Naive thymus-derived CD8-positive, alpha-beta T cell (primary cell): ENCODE data around the gene PPP5C. TPM values are rescaled to one million over a fixed set of nuclear protein-coding genes. Genes with fewer than 3 reads are reported as not detected.

Experiments
- ATAC-seq, 2 donors: fragments of 150-1000 bp; cut with Tn5 transposase in 1 of 2; sonication (Bioruptor Pico), chemical (Tn5 transposase) in 1 of 2; 1 replicate in 1 of 2; 2 replicates in 1 of 2; pipeline ENCODE4 v1.10.0; 2021; ENCODE audit warnings: mild to moderate bottlenecking in 2 of 2, moderate library complexity in 2 of 2
- POLR2A ChIA-PET: fragments of 350-600 bp; sonication (Branson Sonifier 250); formaldehyde crosslinking; loops from one replicate; lab custom pipeline; 2021; ENCODE audit warnings: antibody characterized with exemption; lab: Charles Lee
- DNase-seq, 10 donors: peaks; one replicate each; pipeline versions ENCODE4 v3.0.0 to v3.0.0-alpha.2; 2020 to 2022
- H3K27ac Mint-ChIP-seq, 10 donors: one replicate each; pipeline ENCODE4 v1.8.0; 2020 to 2022; ENCODE audit warnings: mild to moderate bottlenecking in 10 of 10, mixed read lengths in 10 of 10, moderate library complexity in 4 of 10, inconsistent platforms in 1 of 10
- H3K27me3 Mint-ChIP-seq, 5 donors: one replicate each; pipeline ENCODE4 v1.8.0; 2021 to 2022; ENCODE audit warnings: mixed read lengths in 5 of 5
- H3K36me3 Mint-ChIP-seq, 3 donors: one replicate each; pipeline ENCODE4 v1.8.0; 2020 to 2022; ENCODE audit warnings: mixed read lengths in 3 of 3, mild to moderate bottlenecking in 2 of 3, inconsistent platforms in 1 of 3
- H3K4me1 Mint-ChIP-seq, 4 donors: one replicate each; pipeline ENCODE4 v1.8.0; 2021 to 2022; ENCODE audit warnings: mixed read lengths in 4 of 4
- H3K4me3 Mint-ChIP-seq, 10 donors: one replicate each; pipeline ENCODE4 v1.8.0; 2020 to 2022; ENCODE audit warnings: mild to moderate bottlenecking in 10 of 10, mixed read lengths in 10 of 10, moderate library complexity in 6 of 10, inconsistent platforms in 1 of 10
- H3K9me3 Mint-ChIP-seq, 9 donors: one replicate each; pipeline ENCODE4 v1.8.0; 2020 to 2022; ENCODE audit warnings: mixed read lengths in 9 of 9, mild to moderate bottlenecking in 3 of 9, inconsistent platforms in 1 of 9, moderate library complexity in 1 of 9
- polyA plus RNA-seq, 3 donors: library from polyadenylated mRNA; unstranded; fragments of 300-500 nt; fragmentation: Illumina TruSeq; gene quantifications; one replicate each; pipeline ENCODE4 v1.2.3, GENCODE V29; 2021
- total RNA-seq, 8 experiments: library from RNA in 2 of 8; stranded (reverse) in 2 of 8; gene quantifications; one replicate each; pipeline ENCODE4 v1.2.3 and lab custom pipeline; 2021 to 2026

PPP5C gene
- total and polyA plus RNA-seq, 5 experiments from 2014 or later = 20.8 to 47.7 (median 35.7) TPM

GRCh38 chr19:46340051-46340659 is 6.7 kb upstream of the PPP5C start:
- Mint-ChIP-seq H3K9me3 (no peaks in the 10 kb centered on the region), H3K27me3 (peaks cover 0 to 3% (median 0%) of the 10 kb centered on the region in 5 donors), H3K4me3 (no peak overlapping the region), H3K27ac (peak overlapping the region in 2 of 10 donors; percentile 12 to 60), H3K36me3 (no peaks in the 10 kb centered on the region), H3K4me1 (peaks cover 0 to 4% (median 0%) of the 10 kb centered on the region in 4 donors)
- DNase-seq (no peak), ATAC-seq (no peak)
- POLR2A ChIA-PET = no interaction called here

DNA sequence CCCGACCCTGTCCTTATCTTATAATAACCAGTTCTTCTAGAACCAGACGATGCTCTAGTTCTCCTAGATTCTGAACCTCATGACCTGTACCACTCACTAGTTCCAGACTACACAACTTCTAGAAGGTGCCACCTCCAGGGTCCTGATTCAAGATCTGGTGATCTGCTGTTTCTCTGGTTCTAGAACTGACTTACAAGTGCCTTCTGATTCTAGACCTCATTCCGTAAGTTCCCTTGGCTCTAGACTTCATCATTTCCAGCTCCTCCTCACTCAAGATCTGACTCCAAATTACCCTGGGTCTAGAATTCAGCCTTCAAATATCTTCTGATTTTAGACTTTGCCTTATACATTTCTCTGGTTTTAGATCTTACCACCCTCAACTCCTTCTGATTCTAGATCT is 5.0 kb upstream of the PPP5C start:
- ATAC-seq (no peak), DNase-seq (no peak)
- peaks cover 7 to 10% (median 9%) of the 10 kb centered on the region in 4 donors for H3K4me1 Mint-ChIP-seq
- H3K4me3 Mint-ChIP-seq = no peak overlapping the region
- no peak overlapping the region for H3K27ac Mint-ChIP-seq
- H3K27me3 Mint-ChIP-seq = peaks cover 0 to 3% (median 0%) of the 10 kb centered on the region in 5 donors
- POLR2A ChIA-PET = no interaction called here
- no peaks in the 10 kb centered on the region for H3K36me3 Mint-ChIP-seq
- H3K9me3 Mint-ChIP-seq = no peaks in the 10 kb centered on the region

GRCh38 chr19:46344363-46344762 is 2.5 kb upstream of the PPP5C start:
- peaks cover 29 to 33% (median 31%) of the 10 kb centered on the region in 4 donors for H3K4me1 Mint-ChIP-seq
- H3K4me3 Mint-ChIP-seq = peak overlapping the region in 1 of 10 donors; percentile 2
- ATAC-seq (no peak), DNase-seq (no peak)
- peak overlapping the region in 1 of 10 donors; percentile 19 for H3K27ac Mint-ChIP-seq
- no peaks in the 10 kb centered on the region for H3K36me3 Mint-ChIP-seq
- no peaks in the 10 kb centered on the region for H3K9me3 Mint-ChIP-seq
- H3K27me3 Mint-ChIP-seq = peaks cover 0 to 3% (median 0%) of the 10 kb centered on the region in 5 donors
- POLR2A ChIA-PET = no interaction called here

GRCh38 chr19:46345157-46345556 is 1.7 kb upstream of the PPP5C start:
- Mint-ChIP-seq H3K27ac (peak overlapping the region in 6 of 10 donors; percentile 22 to 96 (median 87)), H3K4me3 (peak overlapping the region in 8 of 10 donors; percentile 6 to 98 (median 94)), H3K27me3 (peaks cover 0 to 3% (median 0%) of the 10 kb centered on the region in 5 donors), H3K9me3 (no peaks in the 10 kb centered on the region), H3K4me1 (peaks cover 37 to 41% (median 39%) of the 10 kb centered on the region in 4 donors), H3K36me3 (no peaks in the 10 kb centered on the region)
- ATAC-seq = no peak
- no peak for DNase-seq
- POLR2A ChIA-PET = no interaction called here

DNA sequence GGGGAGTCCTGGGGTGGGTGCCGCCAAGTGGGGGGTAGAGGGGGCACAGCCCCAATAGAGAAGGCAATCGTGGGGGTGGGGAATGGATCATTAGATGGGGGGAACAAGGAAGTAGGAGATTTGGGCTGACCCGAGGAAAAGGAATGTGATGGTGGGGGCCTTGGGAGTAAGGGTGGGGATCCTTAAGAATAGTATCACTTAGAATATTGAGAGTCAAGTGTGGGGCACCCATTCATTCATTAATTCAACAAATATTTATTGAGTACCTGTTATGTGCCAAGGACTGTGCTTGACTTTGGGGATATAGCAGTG is 641 bp downstream of the PPP5C start:
- ATAC-seq = no peak
- H3K27ac Mint-ChIP-seq = peak overlapping the region; percentile 82 to 98 (median 94)

GRCh38 chr19:46347985-46348384 is 1.1 kb downstream of the PPP5C start:
- Mint-ChIP-seq H3K4me3 (peak overlapping the region; percentile 88 to 98 (median 92)), H3K27ac (peak overlapping the region in 9 of 10 donors; percentile 79 to 98 (median 92)), H3K36me3 (no peaks in the 10 kb centered on the region), H3K4me1 (peaks cover 45 to 64% (median 61%) of the 10 kb centered on the region in 4 donors), H3K27me3 (no peaks in the 10 kb centered on the region), H3K9me3 (no peaks in the 10 kb centered on the region)
- POLR2A ChIA-PET = interaction anchor here (0.7 kb wide), 2 partner anchors 1439 to 1501 kb away, joined by 4 to 5 read pairs; no protein-coding TSS in a partner anchor
- no peak for ATAC-seq
- DNase-seq = no peak

More for the DNA sequence above, 641 bp downstream of the PPP5C start:
- DNase-seq = no peak
- H3K4me3 Mint-ChIP-seq = peak overlapping the region; percentile 88 to 98 (median 92)
- H3K27me3 Mint-ChIP-seq = no peaks in the 10 kb centered on the region
- H3K4me1 Mint-ChIP-seq = peaks cover 45 to 61% (median 60%) of the 10 kb centered on the region in 4 donors
- POLR2A ChIA-PET = interaction anchor here (0.7 kb wide), 1 partner anchor 1440 kb away, joined by 4 read pairs; no protein-coding TSS in a partner anchor
- no peaks in the 10 kb centered on the region for H3K9me3 Mint-ChIP-seq
- H3K36me3 Mint-ChIP-seq = no peaks in the 10 kb centered on the region

DNA sequence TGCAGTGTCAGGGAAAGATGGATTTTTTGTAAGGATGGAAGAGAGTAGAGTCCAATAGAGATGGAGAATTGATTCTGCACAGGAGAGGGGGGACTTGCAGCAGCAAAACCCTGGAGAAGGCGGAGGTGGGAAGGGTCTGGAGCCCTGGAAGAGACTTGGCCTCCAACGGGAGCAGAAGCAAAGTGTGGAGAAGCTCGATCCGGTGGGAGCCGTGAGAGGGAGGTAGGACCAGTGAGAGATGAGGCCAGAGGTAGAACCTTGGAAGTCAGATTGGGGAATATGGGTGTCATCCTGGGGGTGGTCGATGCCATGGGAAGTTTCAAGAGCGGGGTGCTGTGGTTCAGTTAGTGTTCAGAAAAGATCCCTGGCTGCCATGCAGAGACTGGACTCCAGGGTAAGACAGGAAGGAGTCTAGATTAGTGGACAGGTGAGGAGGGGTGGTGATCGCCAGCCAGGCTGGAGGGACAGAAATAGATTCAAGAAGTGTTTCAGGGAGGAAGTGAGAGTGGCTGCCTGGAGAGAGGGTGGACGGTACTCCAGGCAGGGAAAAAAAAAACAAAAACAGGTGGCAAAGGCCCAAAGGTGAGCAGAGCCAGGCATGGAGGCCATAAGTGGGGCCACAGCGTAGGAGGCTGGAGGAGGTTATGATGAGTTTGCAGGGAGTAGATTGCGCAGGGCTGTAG is 2.6 kb downstream of the PPP5C start:
- Mint-ChIP-seq H3K36me3 (peaks cover 0 to 10% (median 2%) of the 10 kb centered on the region in 3 donors), H3K27me3 (no peaks in the 10 kb centered on the region), H3K4me3 (peak overlapping the region; percentile 48 to 98 (median 88)), H3K27ac (peak overlapping the region; percentile 77 to 98 (median 93)), H3K4me1 (peaks cover 45 to 72% (median 64%) of the 10 kb centered on the region in 4 donors), H3K9me3 (no peaks in the 10 kb centered on the region)
- POLR2A ChIA-PET = no interaction called here
- ATAC-seq (no peak), DNase-seq (no peak)

DNA sequence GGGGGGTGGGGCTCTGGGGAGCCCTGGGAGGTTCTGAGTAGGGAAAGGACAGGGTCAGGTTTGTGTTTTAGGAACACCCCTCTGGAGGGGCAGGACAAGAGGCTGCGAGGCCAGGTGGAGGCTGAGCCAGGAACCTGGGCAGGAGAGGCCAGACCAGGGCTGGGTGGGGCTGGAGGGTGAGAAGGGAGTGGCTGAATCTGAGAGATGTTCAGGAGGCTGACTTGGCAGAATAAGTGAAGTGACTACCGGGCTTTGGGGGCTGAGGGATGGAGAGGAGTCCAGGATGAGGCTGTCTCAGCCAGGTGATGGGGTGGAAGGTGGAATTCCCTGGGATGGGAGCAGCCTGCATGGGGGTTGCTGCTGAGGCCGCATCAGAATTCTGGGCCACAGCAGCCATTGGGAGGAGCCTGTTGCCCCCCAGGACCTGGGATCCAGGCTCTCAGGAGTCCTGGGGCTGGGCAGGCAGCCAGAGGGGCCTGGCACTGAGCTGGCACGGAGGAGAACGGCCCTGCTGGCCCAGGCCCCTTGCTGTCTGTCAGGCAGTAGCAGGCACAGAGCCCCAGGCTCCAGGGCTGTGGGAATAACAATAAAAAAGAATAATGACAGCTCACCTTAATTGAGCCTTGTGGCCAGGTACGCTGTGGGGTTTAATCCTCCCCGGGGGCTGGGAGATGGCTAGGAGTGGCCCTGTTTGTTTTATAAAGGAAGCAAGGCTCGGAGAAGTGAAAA is 3.3 kb downstream of the PPP5C start:
- Mint-ChIP-seq H3K36me3 (peaks cover 0 to 18% (median 2%) of the 10 kb centered on the region in 3 donors), H3K27me3 (no peaks in the 10 kb centered on the region), H3K4me3 (peak overlapping the region; percentile 53 to 98 (median 88)), H3K9me3 (no peaks in the 10 kb centered on the region), H3K4me1 (peaks cover 45 to 80% (median 69%) of the 10 kb centered on the region in 4 donors), H3K27ac (peak overlapping the region; percentile 83 to 98 (median 93))
- DNase-seq (no peak), ATAC-seq (no peak)
- POLR2A ChIA-PET = no interaction called here

- Mint-ChIP-seq H3K27me3 (no peaks in the 10 kb centered on the region), H3K4me1 (peaks cover 43 to 82% (median 70%) of the 10 kb centered on the region in 4 donors), H3K27ac (peak overlapping the region; percentile 83 to 98 (median 93)), H3K4me3 (peak overlapping the region; percentile 53 to 98 (median 87)), H3K36me3 (peaks cover 0 to 23% (median 2%) of the 10 kb centered on the region in 3 donors), H3K9me3 (no peaks in the 10 kb centered on the region)
- DNase-seq (peak in 2 of 10 donors; percentile 9 to 19), ATAC-seq (peak; percentile 12 to 13)
- POLR2A ChIA-PET = no interaction called here
Measured at GRCh38 chr19:46350758-46351159, 3.9 kb downstream of the PPP5C start.

- no peaks in the 10 kb centered on the region for H3K9me3 Mint-ChIP-seq
- H3K27ac Mint-ChIP-seq = peak overlapping the region; percentile 90 to 98 (median 93)
- peak in 3 of 10 donors; percentile 20 to 34 (median 33) for DNase-seq
- POLR2A ChIA-PET = interaction anchor here (0.6 kb wide), 1 partner anchor 71 kb away, joined by 9 read pairs; no protein-coding TSS in a partner anchor
- ATAC-seq = peak; percentile 24 to 29
- no peaks in the 10 kb centered on the region for H3K27me3 Mint-ChIP-seq
- peaks cover 0 to 26% (median 3%) of the 10 kb centered on the region in 3 donors for H3K36me3 Mint-ChIP-seq
- H3K4me3 Mint-ChIP-seq = peak overlapping the region; percentile 53 to 98 (median 87)
- peaks cover 41 to 84% (median 73%) of the 10 kb centered on the region in 4 donors for H3K4me1 Mint-ChIP-seq
Measured at GRCh38 chr19:46351241-46352041, 4.6 kb downstream of the PPP5C start.

- Mint-ChIP-seq H3K4me3 (peak overlapping the region in 2 of 10 donors; percentile 26 to 41), H3K27me3 (no peaks in the 10 kb centered on the region), H3K9me3 (no peaks in the 10 kb centered on the region), H3K36me3 (peaks cover 0 to 48% (median 5%) of the 10 kb centered on the region in 3 donors), H3K27ac (no peak overlapping the region), H3K4me1 (peaks cover 31 to 80% (median 69%) of the 10 kb centered on the region in 4 donors)
- DNase-seq (peak in 1 of 10 donors; percentile 41), ATAC-seq (no peak)
- POLR2A ChIA-PET = no interaction called here
Measured at GRCh38 chr19:46353730-46354528, 7.0 kb downstream of the PPP5C start.
